NCI-H345 (cell line): ENCODE results near the gene TRIP13.

Source experiments
- DNase-seq: peaks from one replicate; lab custom pipeline; 2025; lab: John Stamatoyannopoulos, UW

The TRIP13 gene

GRCh38 chr5:955886-956761 is 63.4 kb downstream of the TRIP13 start:
- DNase-seq, result no peak

- no peak for DNase-seq
Measured at GRCh38 chr5:956941-957747, 64.5 kb downstream of the TRIP13 start.

- DNase-seq, result no peak
Measured at GRCh38 chr5:957748-958485, 65.2 kb downstream of the TRIP13 start.

GRCh38 chr5:958701-959571 is 66.3 kb downstream of the TRIP13 start:
- DNase-seq, result peak; percentile 44

- no peak for DNase-seq
Measured at GRCh38 chr5:959581-960531, 67.2 kb downstream of the TRIP13 start.

GRCh38 chr5:960551-960950 is 67.9 kb downstream of the TRIP13 start:
- DNase-seq, result no peak

- DNase-seq, result no peak
Measured at GRCh38 chr5:961002-961710, 68.5 kb downstream of the TRIP13 start.

GRCh38 chr5:961711-962240 is 69.1 kb downstream of the TRIP13 start:
- no peak for DNase-seq

GRCh38 chr5:962386-962785 is 69.7 kb downstream of the TRIP13 start:
- no peak for DNase-seq

- DNase-seq, result no peak
Measured at GRCh38 chr5:962801-963200, 70.1 kb downstream of the TRIP13 start.

- no peak for DNase-seq
Measured at GRCh38 chr5:963310-963672, 70.6 kb downstream of the TRIP13 start.

GRCh38 chr5:963673-964531 is 71.2 kb downstream of the TRIP13 start:
- no peak for DNase-seq

- DNase-seq, result no peak
Measured at GRCh38 chr5:964821-965220, 72.1 kb downstream of the TRIP13 start.

GRCh38 chr5:965604-966344 is 73.1 kb downstream of the TRIP13 start:
- no peak for DNase-seq

GRCh38 chr5:966345-966710 is 73.6 kb downstream of the TRIP13 start:
- DNase-seq, result no peak

GRCh38 chr5:966941-967340 is 74.3 kb downstream of the TRIP13 start:
- no peak for DNase-seq
